Transverse colon (tissue), 4 donors: ENCODE measurements around the gene SPATA16. TPM values are rescaled to one million over a fixed set of nuclear protein-coding genes. Genes with fewer than 3 reads are reported as not detected.

ENCODE experiments used
- DNase-seq: peaks from one replicate; pipeline ENCODE4 v3.0.0-alpha.2; 2019
- H3K27ac ChIP-seq, 4 donors: fragments of 200-600 bp; sonication (generic); 2 replicates each; pipeline ENCODE4 v1.5.1; 2016 to 2018; ENCODE audit warnings: inconsistent platforms in 4 of 4
- H3K27me3 ChIP-seq: fragments of 200-600 bp; sonication (generic); 2 replicates; pipeline ENCODE4 v1.5.1; 2017; ENCODE audit warnings: inconsistent platforms
- H3K36me3 ChIP-seq, 4 donors: fragments of 200-600 bp; sonication (generic); 2 replicates each; pipeline ENCODE4 v1.5.1; 2017 to 2019; ENCODE audit warnings: inconsistent platforms in 4 of 4
- H3K4me1 ChIP-seq, 4 donors: fragments of 200-600 bp; sonication (generic); 2 replicates each; pipeline ENCODE4 v1.5.1; 2017 to 2020; ENCODE audit warnings: inconsistent platforms in 4 of 4
- H3K4me3 ChIP-seq, 4 donors: fragments of 200-600 bp; sonication (generic); 1 replicate in 1 of 4; 2 replicates in 3 of 4; pipeline versions ENCODE4 v1.5.1 to v1.6.1; 2017 to 2019; ENCODE audit warnings: inconsistent platforms in 4 of 4
- H3K9me3 ChIP-seq, 2 donors: fragments of 200-600 bp; sonication (generic); 2 replicates each; pipeline ENCODE4 v1.5.1; 2017 to 2019; ENCODE audit warnings: inconsistent platforms in 2 of 2
- EP300 ChIP-seq: sonication (generic); formaldehyde crosslinking; IDR thresholded peaks from one replicate; pipeline ENCODE4 v1.6.1; 2017; ENCODE audit warnings: antibody characterized with exemption, low read depth
- POLR2A ChIP-seq: fragments of 450-650 bp; IDR thresholded peaks from one replicate; pipeline ENCODE4 v1.6.1; 2016; ENCODE audit warnings: antibody characterized with exemption, mild to moderate bottlenecking, moderate library complexity
- POLR2AphosphoS5 ChIP-seq, 3 donors: sonication (generic); formaldehyde crosslinking; IDR thresholded peaks; one replicate each; pipeline ENCODE4 v1.6.1; 2016; ENCODE audit warnings: antibody characterized with exemption in 3 of 3
- WGBS, 2 donors: methylation state at CpG; one replicate each; pipeline ENCODE4 v1.1.5; 2018; ENCODE audit warnings: low coverage in 1 of 2; 5-methylcytosine and 5-hydroxymethylcytosine counted together
- in situ Hi-C, 4 donors: fragments of 200-750 bp; cut with MboI; loops; one replicate each; pipeline versions ENCODE4 v1.15.0 to v1.15.1; 2017; ENCODE audit warnings: low sequenced_read_pairs in 3 of 4, low pct_ligation_motif_present in 1 of 4, low pct_unique_long_range_greater_than_20kb in 1 of 4
- intact Hi-C: fragments of 100-400 bp; cut with DNase I; formaldehyde crosslinking; loops from one replicate; pipeline ENCODE4 v1.15.1; 2023; ENCODE audit warnings: low total_unique reads
- total RNA-seq, 4 donors: library from RNA; depleted of rRNA; stranded (reverse); fragments of >200 nt; gene quantifications; one replicate each; pipeline ENCODE4 v1.1.0, GENCODE V29; 2016
- TF ChIP-seq, protein P1 (sequence below), 5 experiments: fragments of 200-600 bp in 3 of 5; fragments of 450-650 bp in 2 of 5; sonication (generic) in 3 of 5; IDR thresholded peaks; 1 replicate in 2 of 5; 2 replicates in 3 of 5; pipeline ENCODE4 v1.5.1; 2016 to 2017; ENCODE audit warnings: antibody characterized with exemption in 5 of 5, inconsistent platforms in 3 of 5, mild to moderate bottlenecking in 2 of 5, moderate library complexity in 1 of 5

Gene SPATA16
- total RNA-seq, 4 donors from 2014 or later: not detected

DNA sequence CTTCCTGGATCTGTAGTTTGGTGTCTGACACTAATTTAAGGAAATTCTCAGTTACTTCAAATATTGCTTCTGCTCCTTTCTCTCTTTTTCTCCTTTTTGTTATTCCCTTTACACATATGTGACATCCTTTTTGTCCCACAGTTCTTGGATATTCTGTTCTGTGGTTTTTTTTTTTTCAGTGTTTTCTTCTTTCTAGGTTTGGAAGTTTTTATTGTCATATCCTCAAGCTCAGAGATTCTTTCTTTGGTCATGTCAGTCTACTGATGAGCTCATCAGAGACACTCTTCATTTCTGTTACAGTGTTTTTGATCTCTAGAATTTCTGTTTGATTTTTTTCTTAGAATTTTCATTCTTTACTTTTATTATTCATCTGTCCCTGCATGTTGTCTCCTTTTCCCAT lies 140.5 kb downstream of the SPATA16 start:
- in situ Hi-C loops: no loop called here
- Histone ChIP-seq H3K9me3 (no peaks in the 10 kb centered on the region), H3K4me3 (no peak overlapping the region), H3K27me3 (no peaks in the 10 kb centered on the region), H3K36me3 (no peaks in the 10 kb centered on the region), H3K27ac (no peak overlapping the region), H3K4me1 (no peaks in the 10 kb centered on the region)
- intact Hi-C loops: no loop called here
- no peak for TF ChIP-seq POLR2A
- no peak for DNase-seq

DNA sequence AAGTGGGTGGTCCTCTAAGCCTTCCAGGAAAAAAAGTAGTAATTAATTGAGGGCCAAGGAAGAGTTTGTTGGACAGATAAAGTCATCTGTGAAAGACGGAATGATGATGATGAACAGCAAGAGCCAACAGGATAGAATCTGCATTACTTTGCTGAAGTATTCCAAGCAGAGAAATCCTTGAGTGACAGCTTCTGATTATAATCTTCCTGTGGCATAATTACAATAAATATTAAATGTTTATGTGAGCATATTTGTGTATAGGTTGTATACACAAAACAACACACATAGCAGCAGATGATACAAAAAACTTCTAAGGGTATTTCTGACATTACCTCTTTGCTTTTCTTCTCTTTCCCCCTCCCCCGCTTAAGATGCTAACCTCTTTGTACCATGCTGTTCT lies 147.6 kb downstream of the SPATA16 start:
- Histone ChIP-seq H3K9me3 (no peaks in the 10 kb centered on the region), H3K4me1 (no peaks in the 10 kb centered on the region), H3K4me3 (no peak overlapping the region), H3K27ac (no peak overlapping the region), H3K36me3 (no peaks in the 10 kb centered on the region), H3K27me3 (no peaks in the 10 kb centered on the region)
- WGBS, 2 donors: 67 to 70% methylated on average over 2 of the region's 2 CpGs
- in situ Hi-C loops: no loop called here
- DNase-seq: no peak
- TF ChIP-seq EP300 (no peak), POLR2AphosphoS5 (IDR thresholded peaks at IDR 0.05) (no peak), POLR2A (no peak)
- TF ChIP-seq, protein P1, sequence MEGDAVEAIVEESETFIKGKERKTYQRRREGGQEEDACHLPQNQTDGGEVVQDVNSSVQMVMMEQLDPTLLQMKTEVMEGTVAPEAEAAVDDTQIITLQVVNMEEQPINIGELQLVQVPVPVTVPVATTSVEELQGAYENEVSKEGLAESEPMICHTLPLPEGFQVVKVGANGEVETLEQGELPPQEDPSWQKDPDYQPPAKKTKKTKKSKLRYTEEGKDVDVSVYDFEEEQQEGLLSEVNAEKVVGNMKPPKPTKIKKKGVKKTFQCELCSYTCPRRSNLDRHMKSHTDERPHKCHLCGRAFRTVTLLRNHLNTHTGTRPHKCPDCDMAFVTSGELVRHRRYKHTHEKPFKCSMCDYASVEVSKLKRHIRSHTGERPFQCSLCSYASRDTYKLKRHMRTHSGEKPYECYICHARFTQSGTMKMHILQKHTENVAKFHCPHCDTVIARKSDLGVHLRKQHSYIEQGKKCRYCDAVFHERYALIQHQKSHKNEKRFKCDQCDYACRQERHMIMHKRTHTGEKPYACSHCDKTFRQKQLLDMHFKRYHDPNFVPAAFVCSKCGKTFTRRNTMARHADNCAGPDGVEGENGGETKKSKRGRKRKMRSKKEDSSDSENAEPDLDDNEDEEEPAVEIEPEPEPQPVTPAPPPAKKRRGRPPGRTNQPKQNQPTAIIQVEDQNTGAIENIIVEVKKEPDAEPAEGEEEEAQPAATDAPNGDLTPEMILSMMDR (IDR thresholded peaks at IDR 0.05): no peak
- intact Hi-C loops: no loop called here

DNA sequence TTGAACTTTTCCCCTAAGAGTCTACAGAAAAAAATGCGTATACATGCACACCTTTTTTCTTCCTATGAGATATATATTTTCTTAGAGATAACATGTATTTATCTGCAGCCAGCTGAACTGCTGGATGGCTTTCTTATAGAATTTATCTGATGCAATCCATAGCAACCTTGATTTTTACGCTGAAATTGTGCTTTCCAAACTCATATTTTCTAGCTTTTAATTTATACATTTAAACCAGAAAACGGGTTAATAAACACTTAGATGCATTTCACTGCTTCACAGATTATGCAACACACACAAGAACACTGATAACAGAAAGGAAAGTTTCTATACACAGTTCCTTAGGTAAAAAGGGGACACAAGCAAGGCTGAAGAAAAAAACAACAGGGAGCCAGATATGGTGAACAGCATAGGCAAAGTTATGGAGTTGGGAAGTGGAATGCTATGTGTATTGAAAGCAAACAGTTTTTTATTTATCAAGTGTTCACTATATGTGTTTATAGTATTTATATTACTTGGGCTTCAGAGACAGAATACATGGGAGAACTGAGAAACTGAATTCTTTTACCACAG lies 149.5 kb downstream of the SPATA16 start:
- DNase-seq: no peak
- WGBS, 2 donors: 53 to 58% methylated on average over 3 of the region's 3 CpGs
- Histone ChIP-seq H3K4me1 (no peaks in the 10 kb centered on the region), H3K4me3 (no peak overlapping the region), H3K36me3 (no peaks in the 10 kb centered on the region), H3K27me3 (no peaks in the 10 kb centered on the region), H3K9me3 (no peaks in the 10 kb centered on the region), H3K27ac (no peak overlapping the region)
- intact Hi-C loops: no loop called here
- in situ Hi-C loops: no loop called here
- TF ChIP-seq POLR2A: no peak
- TF ChIP-seq EP300: no peak
- TF ChIP-seq POLR2AphosphoS5 (IDR thresholded peaks at IDR 0.05): no peak
- TF ChIP-seq, protein P1 (IDR thresholded peaks at IDR 0.05): no peak

DNA sequence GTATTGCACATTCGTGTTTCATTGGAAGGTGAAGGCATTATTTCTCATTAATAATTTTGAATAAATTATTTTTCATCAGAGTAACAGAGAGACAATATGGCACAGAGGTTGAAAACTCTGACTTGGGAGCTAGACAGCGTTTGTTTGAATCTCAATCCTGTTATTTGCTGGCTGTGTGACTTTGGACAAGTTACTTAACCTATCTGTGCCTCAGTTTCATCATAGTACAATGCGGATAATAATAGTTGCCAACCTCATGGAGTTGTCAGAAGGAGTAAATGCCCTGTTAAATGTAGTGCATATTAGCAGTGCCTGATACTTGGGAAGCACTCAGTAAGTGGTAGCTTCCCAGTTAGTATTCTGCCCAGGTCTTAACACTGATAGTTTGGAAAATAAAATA lies 151.7 kb downstream of the SPATA16 start:
- in situ Hi-C loops: no loop called here
- WGBS, 2 donors: 67 to 76% methylated on average over 2 to 3 of the region's 3 CpGs

More for the DNA sequence above, 151.7 kb downstream of the SPATA16 start:
- TF ChIP-seq, protein P1 (IDR thresholded peaks at IDR 0.05): no peak
- TF ChIP-seq EP300 (no peak), POLR2A (no peak), POLR2AphosphoS5 (IDR thresholded peaks at IDR 0.05) (no peak)
- no peaks in the 10 kb centered on the region for H3K36me3 ChIP-seq
- H3K27ac ChIP-seq: no peak overlapping the region
- H3K9me3 ChIP-seq: no peaks in the 10 kb centered on the region
- no peak for DNase-seq
- no peaks in the 10 kb centered on the region for H3K4me1 ChIP-seq
- no peaks in the 10 kb centered on the region for H3K27me3 ChIP-seq
- intact Hi-C loops: no loop called here
- no peak overlapping the region for H3K4me3 ChIP-seq
